G401 (cell line): Measurements from ENCODE around the gene ARHGAP42. TPM values are rescaled to one million over a fixed set of nuclear protein-coding genes. Genes with fewer than 3 reads are reported as not detected.
"Not testable (repeated sequence)": the region's sequence is repeated elsewhere in the genome, so short reads cannot be mapped to it uniquely, and the experiment has no call there.

Experiments
- DNase-seq: peaks from one replicate; pipeline ENCODE4 v3.0.0-alpha.2; 2015; ENCODE audit warnings: low spot score
- in situ Hi-C: cut with HindIII; loops from 2 replicates; pipeline ENCODE4 v1.10.0; 2016; ENCODE audit warnings: low sequenced_read_pairs, mixed read lengths
- total RNA-seq: library from RNA; depleted of rRNA; stranded (reverse); fragments of >200 nt; shearing (Covaris generic); gene quantifications from 2 replicates; pipeline ENCODE4 v1.2.3, GENCODE V29; 2014

The ARHGAP42 gene
- total RNA-seq, 1 experiment from 2014 or later: not detected

DNA sequence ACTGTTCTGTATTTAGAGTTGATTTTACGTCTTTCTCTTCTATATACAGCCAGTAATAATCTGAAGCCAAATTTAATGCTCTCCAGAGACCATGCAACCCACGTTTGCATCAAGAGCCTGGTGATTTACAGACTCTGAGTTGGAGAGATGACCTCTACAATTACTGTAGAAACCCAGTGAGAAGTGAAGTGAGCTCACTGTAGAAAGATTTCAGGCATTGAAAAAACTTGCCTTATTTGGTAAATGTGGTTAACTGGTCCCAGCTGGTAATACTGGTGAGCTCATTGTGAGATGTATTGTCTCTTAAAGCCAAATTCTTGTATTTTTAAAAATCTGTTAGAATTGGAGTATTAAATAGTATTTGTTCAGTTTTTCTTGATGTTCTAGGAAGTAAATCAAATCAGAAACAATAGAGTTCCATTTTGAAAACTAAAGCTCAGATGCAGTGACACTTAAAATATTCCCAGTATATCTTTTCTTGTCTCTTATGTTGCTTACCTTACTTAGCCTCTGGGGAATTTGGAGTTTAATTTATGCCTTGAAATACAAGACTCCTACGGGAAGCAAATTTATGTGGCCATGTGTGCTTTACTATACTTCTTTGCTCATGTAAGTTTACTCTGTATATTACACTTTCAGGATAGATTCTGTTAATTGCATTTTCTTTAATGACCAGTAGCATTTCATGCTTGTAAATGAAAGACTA lies 189.9 kb downstream of the ARHGAP42 start:
- DNase-seq: no peak
- in situ Hi-C loops: no loop called here

DNA sequence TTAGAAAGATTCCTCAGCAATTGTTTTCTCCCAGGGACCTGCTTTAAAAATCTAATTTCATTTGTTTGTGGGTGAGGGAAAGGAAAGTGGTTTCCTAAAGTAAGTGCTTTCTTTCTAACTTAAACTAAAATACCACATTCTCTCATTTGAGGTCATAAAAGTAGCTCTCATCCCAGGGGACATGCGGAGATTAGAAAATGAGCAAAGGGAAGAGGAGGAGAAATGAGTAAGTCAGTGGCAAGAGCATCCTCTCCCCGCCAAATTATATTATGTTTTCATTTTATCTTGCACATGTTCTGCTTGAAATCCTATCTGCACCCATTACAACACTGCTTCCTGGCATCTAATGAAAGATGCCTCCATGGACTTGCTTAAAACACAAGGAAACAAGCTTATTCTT lies 191.4 kb downstream of the ARHGAP42 start:
- no peak for DNase-seq
- in situ Hi-C loops: no loop called here

DNA sequence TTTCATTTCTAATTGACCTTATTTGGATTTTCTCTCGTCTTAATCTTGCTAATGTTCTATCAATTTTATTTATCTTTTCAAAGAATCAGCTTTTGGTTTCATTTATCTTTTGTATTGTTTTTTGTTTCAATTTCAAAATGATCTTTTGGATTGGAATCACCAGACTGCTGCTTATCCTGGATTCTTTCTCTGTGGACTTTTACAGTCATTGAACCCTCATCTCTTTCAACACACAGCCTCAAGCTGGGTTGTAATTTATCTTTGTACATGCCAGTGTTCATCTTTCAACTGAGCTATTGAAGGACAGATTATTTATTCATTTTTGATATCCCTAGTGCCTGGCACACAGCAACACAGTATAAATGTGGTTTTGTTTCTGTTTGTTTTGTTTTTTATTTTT lies 195.9 kb downstream of the ARHGAP42 start:
- DNase-seq: no peak
- in situ Hi-C loops: no loop called here

DNA sequence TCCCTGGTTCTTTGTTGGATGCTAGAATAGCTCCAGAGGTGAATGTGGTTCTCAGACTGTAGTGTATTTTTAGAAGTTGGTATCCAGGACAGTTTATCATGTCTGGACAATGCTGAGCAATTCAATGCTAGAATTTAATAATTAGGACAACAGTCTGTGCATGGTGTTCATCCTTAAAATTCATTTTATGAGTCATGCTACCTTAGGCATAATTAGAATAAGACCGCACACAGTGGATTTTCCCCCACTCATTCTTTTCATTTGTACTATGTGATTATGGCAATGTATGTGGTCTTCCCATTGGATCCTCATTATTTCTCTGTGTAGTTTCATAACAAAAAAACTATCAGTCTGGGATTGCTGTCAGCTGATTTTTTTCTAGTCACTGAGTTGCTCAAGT lies 196.7 kb downstream of the ARHGAP42 start:
- in situ Hi-C loops: no loop called here
- DNase-seq: no peak

DNA sequence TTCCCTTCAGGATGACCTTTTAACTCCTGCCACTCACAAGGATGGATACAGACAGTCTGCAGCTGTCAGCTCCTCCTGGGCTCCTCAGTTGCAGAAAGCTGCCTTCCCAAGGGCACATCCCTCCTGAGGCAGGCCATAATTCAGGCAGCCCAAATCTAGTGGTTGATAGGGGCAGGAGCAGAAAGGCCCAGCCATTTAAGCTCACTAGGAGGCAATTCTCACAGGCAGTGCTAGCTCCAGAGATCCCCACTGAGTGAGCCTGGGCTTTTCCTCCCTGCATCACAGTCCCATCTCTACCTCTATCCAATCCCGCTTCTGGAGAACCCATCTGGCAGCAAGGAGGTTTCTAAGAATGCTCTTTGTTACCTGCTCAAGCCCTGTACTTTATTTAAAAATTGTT lies 200.6 kb downstream of the ARHGAP42 start:
- in situ Hi-C loops: no loop called here

DNA sequence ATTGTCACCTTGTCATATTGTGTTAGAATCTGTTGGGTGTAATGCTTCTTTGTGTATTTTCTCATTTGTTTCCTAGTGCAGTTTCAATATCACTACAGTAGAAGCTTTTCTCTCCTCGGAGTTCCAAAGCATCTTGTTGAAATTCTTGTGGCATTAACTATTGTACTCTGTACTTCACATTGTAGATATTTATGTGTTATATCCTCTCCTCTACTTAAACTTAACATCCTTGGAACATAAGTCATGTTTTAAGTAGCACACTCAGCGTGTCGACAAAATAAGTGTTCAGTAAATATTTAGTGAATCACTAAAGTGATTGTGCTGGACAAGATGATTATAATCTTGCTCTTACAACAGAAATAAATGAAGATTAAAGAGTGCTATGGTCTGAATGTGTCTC lies 201.7 kb downstream of the ARHGAP42 start:
- no peak for DNase-seq
- in situ Hi-C loops: no loop called here

More for the DNA sequence above, 200.6 kb downstream of the ARHGAP42 start:
- no peak for DNase-seq

DNA sequence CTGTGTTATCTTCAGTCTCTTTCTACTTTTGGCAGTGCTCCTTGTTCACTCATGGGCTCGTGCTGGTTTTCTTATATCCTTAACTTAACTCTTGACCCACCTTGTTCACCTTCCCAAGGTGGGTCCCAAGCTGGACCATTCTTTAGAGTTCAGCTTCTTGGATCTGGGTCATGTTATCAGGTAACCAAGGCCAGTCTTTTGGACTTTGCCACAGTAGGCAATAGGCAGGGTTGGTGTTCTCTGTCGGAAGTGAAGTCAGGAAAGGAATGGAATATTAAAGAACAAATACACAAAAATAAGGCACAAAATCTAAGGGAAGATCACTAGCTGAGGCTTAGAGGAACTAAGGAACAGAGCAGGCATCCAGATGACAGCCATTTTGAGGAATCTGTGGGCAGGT lies 202.7 kb downstream of the ARHGAP42 start:
- in situ Hi-C loops: no loop called here
- no peak for DNase-seq

DNA sequence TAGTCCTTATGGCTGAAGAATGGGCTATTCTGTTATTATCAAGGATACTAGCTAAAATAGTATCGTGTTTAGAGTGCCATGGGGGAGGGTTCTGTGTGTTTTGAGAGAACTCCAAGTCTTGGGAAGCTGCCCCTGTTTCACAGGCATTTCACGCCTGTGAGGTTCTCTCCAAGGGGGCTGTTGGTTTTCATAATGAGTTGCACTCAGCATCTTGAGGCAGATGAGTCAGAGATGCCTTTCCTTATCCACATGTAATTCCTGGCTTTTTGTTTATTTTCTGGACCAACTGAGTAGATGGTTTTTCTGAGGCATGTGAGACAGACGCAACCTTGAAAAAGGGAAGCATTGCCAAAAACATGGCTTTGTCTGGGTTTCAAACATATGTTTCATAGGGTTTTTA lies 203.7 kb downstream of the ARHGAP42 start:
- DNase-seq: no peak
- in situ Hi-C loops: no loop called here

DNA sequence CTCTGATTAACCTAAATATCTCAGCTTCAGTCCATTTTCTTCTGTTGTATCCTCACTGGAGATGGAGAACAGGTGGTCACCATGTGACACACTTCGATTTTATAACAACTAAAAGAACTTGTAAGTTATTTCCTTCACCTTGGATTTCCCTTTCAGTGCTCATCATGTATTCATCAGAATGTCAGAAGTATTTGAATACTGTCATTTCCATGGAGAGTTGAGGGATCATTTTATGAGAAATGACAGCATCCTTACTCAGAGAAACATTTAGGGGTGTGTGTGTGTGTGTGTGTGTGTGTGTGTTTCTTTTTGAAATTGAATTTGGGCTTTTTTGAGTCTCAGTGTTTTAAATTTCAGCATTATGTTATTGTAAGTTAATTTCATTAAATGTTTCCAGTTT lies 205.8 kb downstream of the ARHGAP42 start:
- no peak for DNase-seq

DNA sequence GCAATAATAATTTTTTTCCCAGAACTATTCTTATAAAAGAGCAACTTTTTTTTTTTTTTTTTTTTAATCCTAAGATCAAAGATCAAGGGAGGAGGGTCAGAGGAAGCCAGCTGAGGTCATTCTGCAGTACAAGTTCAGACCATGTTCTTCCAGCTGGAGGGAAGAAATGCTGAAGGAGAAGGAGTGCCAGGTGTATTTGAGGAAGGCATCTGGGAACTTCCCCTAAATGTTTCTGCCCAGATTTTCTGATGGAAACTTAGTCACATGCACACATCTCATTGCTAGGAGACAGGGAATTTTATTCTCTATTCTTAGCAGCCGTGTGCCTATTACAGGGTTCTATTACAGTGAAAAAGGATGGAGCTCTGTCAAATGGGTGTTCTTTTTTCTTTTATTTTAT lies 208.4 kb downstream of the ARHGAP42 start:
- in situ Hi-C loops: no loop called here
- no peak for DNase-seq

More for the DNA sequence above, 205.8 kb downstream of the ARHGAP42 start:
- in situ Hi-C loops: no loop called here

DNA sequence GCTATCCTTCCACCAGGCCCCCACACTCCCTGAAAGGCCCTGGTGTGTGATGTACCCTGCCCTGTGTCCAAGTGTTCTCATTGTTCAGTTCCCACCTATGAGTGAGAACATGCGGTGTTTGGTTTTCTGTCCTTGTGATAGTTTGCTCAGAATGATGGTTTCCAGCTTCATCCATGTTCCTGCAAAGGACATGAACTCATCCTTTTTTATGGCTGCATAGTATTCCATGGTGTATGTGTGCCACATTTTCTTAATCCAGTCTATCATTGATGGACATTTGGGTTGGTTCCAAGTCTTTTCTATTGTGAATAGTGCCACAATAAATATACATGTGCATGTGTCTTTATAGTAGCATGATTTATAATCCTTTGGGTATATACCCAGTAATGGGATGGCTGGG lies 208.9 kb downstream of the ARHGAP42 start:
- in situ Hi-C loops, DNase-seq: not testable (repeated sequence)

DNA sequence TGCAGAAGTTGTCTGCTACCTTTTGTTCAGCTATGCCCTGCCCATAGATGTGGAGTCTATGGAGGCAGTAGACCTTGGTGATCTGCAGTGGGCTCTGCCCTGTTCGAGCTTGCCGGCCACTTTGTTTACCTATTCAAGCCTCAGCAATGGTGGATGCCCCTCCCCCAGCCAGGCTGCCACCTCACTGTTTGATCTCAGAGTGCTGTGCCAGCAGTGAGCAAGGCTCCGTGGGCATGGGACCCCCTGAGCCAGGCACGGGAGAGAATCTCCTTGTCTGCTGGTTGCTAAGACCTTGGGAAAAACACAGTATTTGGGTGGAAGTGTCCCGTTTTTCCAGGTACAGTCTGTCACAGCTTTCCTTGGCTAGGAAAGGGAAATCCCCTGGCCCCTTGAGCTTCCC lies 214.4 kb downstream of the ARHGAP42 start:
- in situ Hi-C loops, DNase-seq: not testable (repeated sequence)

DNA sequence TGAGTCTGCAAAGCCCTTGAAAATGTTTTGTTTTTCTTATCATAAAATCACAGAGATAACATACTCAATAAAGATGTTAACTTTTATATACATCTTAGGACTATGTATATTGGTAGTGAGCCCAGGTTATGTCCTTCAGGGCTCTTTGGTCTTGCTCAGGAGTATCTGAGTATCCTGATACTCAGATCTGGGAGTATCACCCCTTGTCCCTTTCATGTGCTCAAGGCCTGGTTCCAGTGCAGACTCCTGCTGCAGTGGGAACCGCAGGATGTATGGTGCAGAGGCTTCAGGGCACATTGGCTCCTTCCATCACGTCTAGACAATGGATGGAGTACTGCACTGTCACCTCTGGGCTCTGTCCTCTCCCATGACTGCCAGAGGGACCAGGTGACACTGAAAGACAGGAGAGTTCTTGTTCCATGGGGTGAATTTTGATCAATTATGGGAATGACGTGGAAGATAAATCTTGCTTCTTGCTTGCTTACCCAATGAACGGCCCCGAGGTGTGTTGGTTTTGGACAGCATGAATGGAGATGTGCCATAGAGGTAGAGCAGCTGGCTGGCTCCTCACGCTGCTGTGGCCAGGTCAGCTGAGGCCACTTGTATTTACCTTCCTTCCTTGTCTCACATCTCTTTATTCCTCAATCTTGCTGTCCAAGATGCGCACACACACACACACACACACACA lies 215.5 kb downstream of the ARHGAP42 start:
- in situ Hi-C loops: no loop called here
- DNase-seq: no peak

DNA sequence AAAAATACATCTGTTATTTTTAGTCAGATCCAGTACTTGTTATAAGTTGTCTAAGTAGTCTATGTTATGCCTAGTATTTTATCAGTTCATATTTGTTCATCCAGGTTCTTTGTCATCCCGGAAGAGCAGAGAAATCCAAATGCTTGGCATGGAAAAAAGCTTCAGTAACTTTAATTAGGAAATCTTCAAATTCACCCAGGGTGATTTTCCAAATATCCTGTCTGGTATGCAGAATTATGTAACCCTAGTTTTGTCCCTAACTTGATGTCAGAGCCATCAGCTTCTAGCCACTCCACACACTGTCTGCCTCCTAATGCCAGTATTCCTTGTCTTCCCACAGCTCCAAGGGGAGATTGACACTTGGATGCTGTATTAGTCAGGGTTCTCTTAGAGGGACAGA lies 216.2 kb downstream of the ARHGAP42 start:
- in situ Hi-C loops: no loop called here
- DNase-seq: no peak

DNA sequence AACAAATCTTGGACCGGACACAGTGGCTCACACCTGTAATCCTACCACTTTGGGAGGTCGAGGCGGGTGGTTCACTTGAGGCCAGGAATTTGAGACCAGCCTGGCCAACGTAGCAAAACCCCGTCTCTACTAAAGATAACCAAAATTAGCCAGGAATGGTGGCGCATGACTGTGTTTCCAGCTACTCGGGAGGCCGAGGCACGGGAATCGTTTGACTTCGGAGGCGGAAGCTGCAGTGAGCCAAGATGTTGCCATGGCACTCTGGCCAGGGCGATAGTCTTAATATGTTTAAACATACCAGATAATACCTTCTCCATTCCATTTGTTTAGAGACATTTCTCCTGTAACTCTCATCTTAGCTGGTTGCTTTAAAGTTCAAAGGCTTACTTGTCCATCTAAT lies 218.6 kb downstream of the ARHGAP42 start:
- in situ Hi-C loops: no loop called here
- no peak for DNase-seq

DNA sequence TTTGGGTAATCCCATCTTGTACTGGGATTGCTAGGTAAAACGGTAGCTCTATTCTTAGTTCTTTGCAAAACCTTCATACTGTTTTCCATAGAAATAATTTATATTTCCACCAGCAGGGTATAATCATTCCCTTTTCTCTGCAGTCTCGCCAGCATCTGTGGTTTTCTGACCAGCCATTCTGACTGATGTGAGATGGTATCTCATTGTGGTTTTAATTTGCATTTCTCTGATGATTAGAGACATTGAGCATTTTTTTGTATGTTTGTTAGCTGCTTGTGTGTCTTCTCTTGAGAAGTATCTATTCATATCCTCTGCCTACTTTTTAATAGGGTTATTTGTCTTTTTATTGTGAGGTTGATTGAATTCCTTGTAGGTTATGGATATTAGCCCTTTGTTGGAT lies 221.7 kb downstream of the ARHGAP42 start:
- no peak for DNase-seq
- in situ Hi-C loops: no loop called here

DNA sequence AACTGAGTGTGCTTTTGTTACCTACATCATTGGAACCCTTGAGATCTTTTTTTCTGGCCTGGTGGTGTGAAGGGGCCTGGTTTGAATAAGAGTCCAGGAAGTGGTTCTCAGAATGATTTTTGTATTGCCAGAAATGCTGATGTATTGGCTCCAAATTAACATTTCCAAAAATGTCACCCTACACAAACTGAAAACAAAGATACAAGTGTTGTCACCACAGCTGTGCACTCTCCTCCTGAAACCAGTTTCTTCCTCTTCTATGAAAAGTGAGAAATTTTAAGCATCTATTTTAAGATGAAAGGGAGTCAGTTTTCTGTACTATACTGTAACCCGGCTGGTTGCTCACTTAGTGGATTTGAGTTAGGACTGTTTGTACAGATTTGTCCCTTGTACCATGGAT lies 223.7 kb downstream of the ARHGAP42 start:
- DNase-seq: no peak
- in situ Hi-C loops: no loop called here

DNA sequence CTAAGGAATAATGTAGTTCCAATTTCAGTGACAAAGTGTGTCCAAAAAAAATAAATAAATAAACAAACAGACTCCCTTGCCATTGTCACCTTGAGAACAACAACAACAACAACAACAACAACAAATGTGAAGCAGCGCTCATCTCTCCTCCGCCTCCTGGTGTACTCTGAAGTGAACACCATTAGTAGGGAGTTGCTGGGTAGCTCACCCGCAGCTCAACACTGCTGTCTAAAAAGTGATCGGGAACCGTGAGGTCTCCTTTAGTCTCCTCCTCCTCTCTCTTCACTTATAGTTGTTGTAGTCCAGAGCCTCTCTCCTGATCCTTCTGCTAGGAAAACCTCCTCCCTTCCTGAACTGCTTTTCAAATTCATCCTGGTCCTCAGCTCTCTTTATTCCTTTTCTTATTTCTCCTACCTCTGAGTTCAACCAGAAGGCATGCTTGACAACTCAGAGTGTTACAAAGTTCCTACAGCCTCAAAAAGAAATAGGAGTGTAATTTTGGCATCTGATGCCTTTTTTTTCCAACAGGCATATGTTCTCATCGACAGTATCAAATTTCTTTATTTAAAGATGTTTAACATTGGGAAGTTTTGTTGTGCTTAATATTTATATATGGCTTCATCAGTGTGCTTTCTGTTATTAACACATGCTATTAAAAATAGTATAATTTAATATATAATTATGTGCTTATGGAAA lies 227.5 kb downstream of the ARHGAP42 start:
- DNase-seq: no peak
- in situ Hi-C loops: no loop called here

DNA sequence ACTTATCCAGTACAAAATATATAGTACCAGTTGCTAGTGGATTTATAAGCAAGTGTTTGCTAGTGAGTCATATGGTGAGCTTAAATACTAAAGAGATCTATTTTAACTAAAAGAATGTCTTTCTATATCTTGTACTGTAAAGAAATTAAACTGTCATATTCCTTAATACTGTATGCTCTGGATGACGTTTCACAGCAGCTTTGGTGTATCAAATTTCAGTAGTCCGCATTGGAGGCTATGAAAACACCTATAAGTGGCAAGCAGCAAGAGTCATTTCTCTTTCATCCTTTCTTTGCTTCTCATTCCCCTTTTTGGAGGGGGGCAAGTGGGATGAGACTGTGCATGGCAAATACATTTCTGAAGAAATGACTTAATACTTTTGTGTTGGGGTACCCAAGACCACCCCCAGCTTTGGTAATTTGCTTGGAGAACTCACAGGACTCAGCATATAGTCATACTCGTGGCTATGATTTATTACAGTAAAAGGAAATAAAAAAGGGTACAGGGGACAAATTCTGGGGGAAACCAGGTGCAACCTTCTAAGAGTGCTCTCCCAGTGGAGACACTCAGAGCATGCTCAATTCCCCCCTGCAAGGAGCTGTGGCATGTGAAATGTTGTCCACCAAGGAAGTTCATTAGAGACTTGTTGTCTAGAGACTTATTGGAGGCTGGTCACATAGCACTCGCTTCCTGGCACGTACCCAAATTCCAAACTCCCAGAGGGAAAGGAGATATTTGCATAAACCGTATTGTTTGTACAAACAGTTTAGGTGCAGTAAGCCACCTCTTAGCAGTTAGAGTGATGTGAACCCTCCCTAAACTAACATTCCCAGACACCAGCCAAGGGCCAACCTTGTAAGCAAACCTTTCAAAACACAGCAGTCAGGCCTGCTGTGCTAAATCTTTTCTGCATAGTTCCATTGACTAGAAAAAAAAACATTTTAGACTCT lies 231.7 kb downstream of the ARHGAP42 start:
- no peak for DNase-seq
- in situ Hi-C loops: no loop called here
